ENCODE data around the gene OSBPL7. TPM values are rescaled to one million over a fixed set of nuclear protein-coding genes. Genes with fewer than 3 reads are reported as not detected.

OSBPL7 gene
- total RNA-seq, 1 donor from 2014 or later: 4.4 TPM

- Histone ChIP-seq H3K27me3 (ENCODE audit: low read depth) (peaks cover 13% of the 10 kb centered on the region), H3K9me3 (replicated peaks) (no peaks in the 10 kb centered on the region), H3K27ac (replicated peaks) (no peak overlapping the region), H3K4me1 (peaks cover 10% of the 10 kb centered on the region), H3K36me3 (no peaks in the 10 kb centered on the region), H3K4me3 (no peak overlapping the region)
- TF ChIP-seq, protein P1, sequence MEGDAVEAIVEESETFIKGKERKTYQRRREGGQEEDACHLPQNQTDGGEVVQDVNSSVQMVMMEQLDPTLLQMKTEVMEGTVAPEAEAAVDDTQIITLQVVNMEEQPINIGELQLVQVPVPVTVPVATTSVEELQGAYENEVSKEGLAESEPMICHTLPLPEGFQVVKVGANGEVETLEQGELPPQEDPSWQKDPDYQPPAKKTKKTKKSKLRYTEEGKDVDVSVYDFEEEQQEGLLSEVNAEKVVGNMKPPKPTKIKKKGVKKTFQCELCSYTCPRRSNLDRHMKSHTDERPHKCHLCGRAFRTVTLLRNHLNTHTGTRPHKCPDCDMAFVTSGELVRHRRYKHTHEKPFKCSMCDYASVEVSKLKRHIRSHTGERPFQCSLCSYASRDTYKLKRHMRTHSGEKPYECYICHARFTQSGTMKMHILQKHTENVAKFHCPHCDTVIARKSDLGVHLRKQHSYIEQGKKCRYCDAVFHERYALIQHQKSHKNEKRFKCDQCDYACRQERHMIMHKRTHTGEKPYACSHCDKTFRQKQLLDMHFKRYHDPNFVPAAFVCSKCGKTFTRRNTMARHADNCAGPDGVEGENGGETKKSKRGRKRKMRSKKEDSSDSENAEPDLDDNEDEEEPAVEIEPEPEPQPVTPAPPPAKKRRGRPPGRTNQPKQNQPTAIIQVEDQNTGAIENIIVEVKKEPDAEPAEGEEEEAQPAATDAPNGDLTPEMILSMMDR (IDR thresholded peaks at IDR 0.05; ENCODE audit: borderline replicate concordance): no peak
- intact Hi-C loops (cut with micrococcal nuclease): no loop called here
- DNase-seq: no peak
Observed at GRCh38 chr17:47801906-47802305, 19.7 kb downstream of the OSBPL7 start.

GRCh38 chr17:47801176-47801765, 20.3 kb downstream of the OSBPL7 start:
- H3K4me3 ChIP-seq: no peak overlapping the region
- TF ChIP-seq, protein P1 (IDR thresholded peaks at IDR 0.05; ENCODE audit: borderline replicate concordance): no peak
- no peaks in the 10 kb centered on the region for H3K9me3 ChIP-seq (replicated peaks)
- no peaks in the 10 kb centered on the region for H3K36me3 ChIP-seq
- no peak overlapping the region for H3K27ac ChIP-seq (replicated peaks)
- DNase-seq: no peak
- peaks cover 18% of the 10 kb centered on the region for H3K27me3 ChIP-seq (ENCODE audit: low read depth)
- intact Hi-C loops (cut with micrococcal nuclease): no loop called here
- peaks cover 10% of the 10 kb centered on the region for H3K4me1 ChIP-seq

DNA sequence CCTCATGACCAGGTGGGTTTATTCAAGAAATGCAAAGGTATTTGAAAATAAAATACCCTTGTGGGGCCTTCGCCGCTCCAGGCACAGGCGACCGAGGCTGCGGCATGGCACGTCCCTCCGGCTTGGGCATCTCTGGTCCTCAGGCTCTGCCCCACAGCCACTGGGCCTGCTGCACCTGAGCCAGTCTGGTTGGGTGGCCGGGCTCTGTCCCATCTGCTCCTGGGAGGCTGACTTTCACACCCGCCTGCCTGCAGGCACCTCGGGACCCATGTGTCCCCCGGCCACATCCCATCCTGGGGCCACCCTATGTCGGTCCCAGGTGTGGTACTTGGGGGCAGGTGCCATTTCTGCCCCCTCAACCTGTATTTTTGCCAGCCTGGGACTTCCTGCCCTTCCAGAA, 20.9 kb downstream of the OSBPL7 start:
- intact Hi-C loops (cut with micrococcal nuclease): no loop called here

DNA sequence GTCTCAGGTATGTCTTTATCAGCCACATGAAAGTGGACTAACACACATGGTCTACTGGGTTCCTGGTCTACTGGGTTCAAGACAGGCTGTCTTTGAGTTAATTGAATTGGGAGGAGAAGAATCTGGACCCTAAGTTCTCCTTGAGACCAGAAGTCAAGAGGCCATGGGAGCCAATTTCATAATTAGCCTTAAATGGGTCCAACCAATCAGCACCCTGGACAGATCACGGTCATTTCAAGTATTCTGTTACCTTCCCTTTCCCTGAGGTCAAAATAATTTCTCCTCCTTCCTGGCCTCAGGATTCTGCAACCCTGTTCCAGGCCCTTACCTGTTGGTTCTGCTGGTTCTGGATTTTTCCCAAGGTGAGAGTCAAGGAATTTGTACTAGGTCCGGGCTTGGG, 23.8 kb downstream of the OSBPL7 start:
- Histone ChIP-seq H3K4me3 (no peak overlapping the region), H3K36me3 (no peaks in the 10 kb centered on the region), H3K27ac (replicated peaks) (no peak overlapping the region), H3K9me3 (replicated peaks) (no peaks in the 10 kb centered on the region), H3K27me3 (ENCODE audit: low read depth) (peaks cover 51% of the 10 kb centered on the region), H3K4me1 (no peaks in the 10 kb centered on the region)
- intact Hi-C loops (cut with micrococcal nuclease): no loop called here
- DNase-seq: no peak
- TF ChIP-seq, protein P1 (IDR thresholded peaks at IDR 0.05; ENCODE audit: borderline replicate concordance): no peak

More for the DNA sequence above, 20.9 kb downstream of the OSBPL7 start:
- Histone ChIP-seq H3K9me3 (replicated peaks) (no peaks in the 10 kb centered on the region), H3K4me3 (no peak overlapping the region), H3K27ac (replicated peaks) (no peak overlapping the region), H3K27me3 (ENCODE audit: low read depth) (peaks cover 22% of the 10 kb centered on the region), H3K4me1 (peaks cover 4% of the 10 kb centered on the region), H3K36me3 (no peaks in the 10 kb centered on the region)
- TF ChIP-seq, protein P1 (IDR thresholded peaks at IDR 0.05; ENCODE audit: borderline replicate concordance): no peak
- no peak for DNase-seq

- Histone ChIP-seq H3K36me3 (no peaks in the 10 kb centered on the region), H3K4me3 (no peak overlapping the region), H3K9me3 (replicated peaks) (no peaks in the 10 kb centered on the region), H3K27me3 (ENCODE audit: low read depth) (peaks cover 91% of the 10 kb centered on the region), H3K4me1 (peaks cover 10% of the 10 kb centered on the region), H3K27ac (replicated peaks) (no peak overlapping the region)
- intact Hi-C loops (cut with micrococcal nuclease): no loop called here
- DNase-seq: no peak
- TF ChIP-seq, protein P1 (IDR thresholded peaks at IDR 0.05; ENCODE audit: borderline replicate concordance): no peak
Observed at GRCh38 chr17:47792979-47793378, 28.6 kb downstream of the OSBPL7 start.
